Sigmoid colon (tissue), 4 donors: ENCODE results near the gene TIMM50.

Source experiments
- CTCF ChIP-seq, 4 experiments: fragments of 450-650 bp in 3 of 4; fragments of 200-600 bp in 1 of 4; IDR thresholded peaks; one replicate each; pipeline ENCODE4 v1.5.1; 2016 to 2019; ENCODE audit warnings: antibody characterized with exemption in 4 of 4, mild to moderate bottlenecking in 3 of 4, moderate library complexity in 2 of 4
- POLR2A ChIP-seq, 2 donors: fragments of 450-650 bp; IDR thresholded peaks; one replicate each; pipeline ENCODE4 v1.6.1; 2016; ENCODE audit warnings: antibody characterized with exemption in 2 of 2, mild to moderate bottlenecking in 2 of 2, moderate library complexity in 2 of 2
- POLR2AphosphoS5 ChIP-seq, 4 donors: sonication (generic); formaldehyde crosslinking; IDR thresholded peaks; one replicate each; pipeline ENCODE4 v1.6.1; 2017; ENCODE audit warnings: antibody characterized with exemption in 4 of 4

DNA sequence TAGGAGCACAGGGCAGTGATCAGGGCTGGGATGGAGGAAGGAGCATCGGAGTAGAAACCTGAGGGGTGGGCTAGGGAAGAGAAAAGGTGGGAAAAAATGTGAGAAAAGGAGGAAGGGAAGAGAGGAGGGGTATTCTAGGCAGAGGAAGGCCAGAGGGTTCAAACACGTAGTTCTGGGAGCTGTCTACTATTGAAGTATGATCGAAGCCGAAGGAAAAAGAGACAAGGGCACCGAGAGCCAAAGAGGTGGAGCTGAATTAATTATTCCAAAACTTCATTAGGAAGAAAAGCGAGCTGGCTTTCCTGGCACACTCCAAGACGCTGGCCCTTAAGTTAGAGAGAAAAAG is 25.9 kb downstream of the TIMM50 start:
- TF ChIP-seq POLR2AphosphoS5 (IDR thresholded peaks at IDR 0.05) (no peak), CTCF (IDR thresholded peaks at IDR 0.05) (no peak), POLR2A (IDR thresholded peaks at IDR 0.05) (no peak)
